Measurements from ENCODE around the gene TMEM156.

GRCh38 chr4:39062770-39063097 is 30.5 kb upstream of the TMEM156 start:
- TF ChIP-seq CTCF (IDR thresholded peaks at IDR 0.05; ENCODE audit: poor library complexity, severe bottlenecking) (no peak), EP300 (conservative IDR thresholded peaks at IDR 0.05; ENCODE audit: poor library complexity, severe bottlenecking) (no peak), POLR2AphosphoS5 (IDR thresholded peaks at IDR 0.05) (peak; percentile 22), MXI1 (conservative IDR thresholded peaks at IDR 0.05; ENCODE audit: poor library complexity, severe bottlenecking) (peak; percentile 36), EZH2 (IDR thresholded peaks at IDR 0.05; ENCODE audit: borderline replicate concordance, insufficient read depth, low read length, poor library complexity, severe bottlenecking) (no peak), REST (IDR thresholded peaks at IDR 0.05; ENCODE audit: borderline replicate concordance) (no peak)

Measured in neural cell (in vitro differentiated cells).